ENCODE results near the gene UNC13A.

DNA sequence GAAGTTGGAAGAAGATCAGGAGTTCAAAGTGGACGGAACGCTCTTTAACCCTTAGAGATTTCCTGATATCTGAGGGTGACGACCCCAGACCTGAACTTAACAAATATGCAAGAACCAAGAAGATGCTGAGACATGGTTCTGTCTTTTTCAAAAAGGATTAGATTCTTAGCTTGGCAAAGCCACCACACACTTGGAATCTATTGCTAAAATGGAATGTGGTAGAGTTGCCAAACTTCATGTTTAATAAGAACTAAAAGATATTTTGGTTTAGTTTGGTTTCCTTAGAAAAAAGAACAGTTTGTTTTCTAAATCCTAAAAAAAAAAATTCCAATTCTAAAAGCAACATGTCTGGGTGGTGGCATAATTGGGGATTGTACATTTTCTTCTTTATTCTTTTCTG lies 29.5 kb downstream of the UNC13A start:
- TF ChIP-seq CSDC2 (CRISPR knock-in tag; IDR thresholded peaks at IDR 0.05) (no peak), ZNF8 (CRISPR knock-in tag; IDR thresholded peaks at IDR 0.05) (no peak), BACH2 (CRISPR knock-in tag; IDR thresholded peaks at IDR 0.05; ENCODE audit: borderline replicate concordance) (no peak), TOX (CRISPR knock-in tag; IDR thresholded peaks at IDR 0.05; ENCODE audit: borderline replicate concordance) (no peak), SNAI2 (CRISPR knock-in tag; IDR thresholded peaks at IDR 0.05) (no peak), CSRNP3 (CRISPR knock-in tag; IDR thresholded peaks at IDR 0.05) (no peak), ZFP3 (CRISPR knock-in tag; IDR thresholded peaks at IDR 0.05) (no peak), ZFP30 (CRISPR knock-in tag; IDR thresholded peaks at IDR 0.05) (no peak), ESRRG (CRISPR knock-in tag; IDR thresholded peaks at IDR 0.05) (no peak), RARB (CRISPR knock-in tag; IDR thresholded peaks at IDR 0.05) (no peak), ZNF70 (CRISPR knock-in tag; IDR thresholded peaks at IDR 0.05) (no peak)
- TF ChIP-seq, protein P1, sequence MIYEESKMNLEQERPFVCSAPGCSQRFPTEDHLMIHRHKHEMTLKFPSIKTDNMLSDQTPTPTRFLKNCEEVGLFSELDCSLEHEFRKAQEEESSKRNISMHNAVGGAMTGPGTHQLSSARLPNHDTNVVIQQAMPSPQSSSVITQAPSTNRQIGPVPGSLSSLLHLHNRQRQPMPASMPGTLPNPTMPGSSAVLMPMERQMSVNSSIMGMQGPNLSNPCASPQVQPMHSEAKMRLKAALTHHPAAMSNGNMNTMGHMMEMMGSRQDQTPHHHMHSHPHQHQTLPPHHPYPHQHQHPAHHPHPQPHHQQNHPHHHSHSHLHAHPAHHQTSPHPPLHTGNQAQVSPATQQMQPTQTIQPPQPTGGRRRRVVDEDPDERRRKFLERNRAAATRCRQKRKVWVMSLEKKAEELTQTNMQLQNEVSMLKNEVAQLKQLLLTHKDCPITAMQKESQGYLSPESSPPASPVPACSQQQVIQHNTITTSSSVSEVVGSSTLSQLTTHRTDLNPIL (CRISPR knock-in tag; IDR thresholded peaks at IDR 0.05; ENCODE audit: low read depth): no peak
- TF ChIP-seq, protein P2, sequence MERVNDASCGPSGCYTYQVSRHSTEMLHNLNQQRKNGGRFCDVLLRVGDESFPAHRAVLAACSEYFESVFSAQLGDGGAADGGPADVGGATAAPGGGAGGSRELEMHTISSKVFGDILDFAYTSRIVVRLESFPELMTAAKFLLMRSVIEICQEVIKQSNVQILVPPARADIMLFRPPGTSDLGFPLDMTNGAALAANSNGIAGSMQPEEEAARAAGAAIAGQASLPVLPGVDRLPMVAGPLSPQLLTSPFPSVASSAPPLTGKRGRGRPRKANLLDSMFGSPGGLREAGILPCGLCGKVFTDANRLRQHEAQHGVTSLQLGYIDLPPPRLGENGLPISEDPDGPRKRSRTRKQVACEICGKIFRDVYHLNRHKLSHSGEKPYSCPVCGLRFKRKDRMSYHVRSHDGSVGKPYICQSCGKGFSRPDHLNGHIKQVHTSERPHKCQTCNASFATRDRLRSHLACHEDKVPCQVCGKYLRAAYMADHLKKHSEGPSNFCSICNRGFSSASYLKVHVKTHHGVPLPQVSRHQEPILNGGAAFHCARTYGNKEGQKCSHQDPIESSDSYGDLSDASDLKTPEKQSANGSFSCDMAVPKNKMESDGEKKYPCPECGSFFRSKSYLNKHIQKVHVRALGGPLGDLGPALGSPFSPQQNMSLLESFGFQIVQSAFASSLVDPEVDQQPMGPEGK (CRISPR knock-in tag; IDR thresholded peaks at IDR 0.05; ENCODE audit: borderline replicate concordance): no peak
